ENCODE results near the gene RUNDC3A.

Gene RUNDC3A

GRCh38 chr17:44284024-44284400, 24.4 kb upstream of the RUNDC3A start:
- DNase-seq, result no peak

- no peak for DNase-seq
These were observed 20.8 kb upstream of the RUNDC3A start for GRCh38 chr17:44287651-44288050.

GRCh38 chr17:44293509-44294226, 14.7 kb upstream of the RUNDC3A start:
- DNase-seq, result no peak

GRCh38 chr17:44297975-44298374, 10.4 kb upstream of the RUNDC3A start:
- no peak for DNase-seq

- DNase-seq, result no peak
These were observed 3.8 kb upstream of the RUNDC3A start for GRCh38 chr17:44304651-44305050.

- DNase-seq, result no peak
These were observed 814 bp upstream of the RUNDC3A start for GRCh38 chr17:44307387-44308186.

- no peak for DNase-seq
These were observed 464 bp downstream of the RUNDC3A start for GRCh38 chr17:44308865-44309264.

- DNase-seq, result no peak
These were observed 1.1 kb downstream of the RUNDC3A start for GRCh38 chr17:44309472-44309871.

GRCh38 chr17:44310188-44310587, 1.8 kb downstream of the RUNDC3A start:
- DNase-seq, result no peak

GRCh38 chr17:44310609-44311376, 2.4 kb downstream of the RUNDC3A start:
- DNase-seq, result no peak

- DNase-seq, result no peak
These were observed 3.3 kb downstream of the RUNDC3A start for GRCh38 chr17:44311562-44312181.

GRCh38 chr17:44312396-44313104, 4.1 kb downstream of the RUNDC3A start:
- no peak for DNase-seq

- DNase-seq, result no peak
These were observed 5.6 kb downstream of the RUNDC3A start for GRCh38 chr17:44314031-44314430.

GRCh38 chr17:44314524-44314868, 6.1 kb downstream of the RUNDC3A start:
- DNase-seq, result no peak

GRCh38 chr17:44314869-44315661, 6.7 kb downstream of the RUNDC3A start:
- DNase-seq, result no peak

GRCh38 chr17:44315760-44316731, 7.6 kb downstream of the RUNDC3A start:
- no peak for DNase-seq

GRCh38 chr17:44317545-44317944, 9.1 kb downstream of the RUNDC3A start:
- DNase-seq, result no peak

GRCh38 chr17:44318077-44318892, 9.9 kb downstream of the RUNDC3A start:
- DNase-seq, result no peak

GRCh38 chr17:44320066-44320465, 11.7 kb downstream of the RUNDC3A start:
- DNase-seq, result no peak

All from activated effector memory CD4-positive, alpha-beta T cell treated with Interleukin-2 at 50 U/mL for 16 hours (primary cell).